ENCODE results near the gene NFATC3.

NFATC3 gene

DNA sequence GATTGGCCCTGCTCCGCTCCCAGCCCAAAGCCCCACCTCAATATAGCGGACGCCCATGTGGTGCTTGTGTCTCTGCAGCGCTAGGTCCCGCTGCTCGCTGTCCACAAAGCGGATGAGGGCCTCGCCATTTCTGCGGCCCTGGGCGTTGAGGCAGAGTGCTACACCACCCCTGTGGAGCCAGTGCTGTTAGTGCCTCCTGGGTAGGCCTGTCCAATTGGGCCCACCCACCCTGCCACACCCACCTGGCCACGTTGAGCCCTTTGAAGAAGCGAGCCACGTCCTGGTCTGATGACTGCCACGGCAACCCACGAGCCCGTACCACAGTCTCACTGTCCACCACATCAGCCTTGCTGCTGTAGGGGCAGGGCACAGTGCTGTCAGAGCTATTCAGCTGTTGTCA, 147.2 kb downstream of the NFATC3 start:
- H3K36me3 ChIP-seq (ENCODE audit: control insufficient read depth in 2 of 2, insufficient read depth in 2 of 2, low read length in 2 of 2), result peaks cover 0 to 7% of the 10 kb centered on the region in 2 donors
- no peak overlapping the region for H3K9ac ChIP-seq (ENCODE audit: low read length in 2 of 2)
- H3K27ac ChIP-seq (ENCODE audit: low read length), result no peak overlapping the region
- H3K27me3 ChIP-seq (ENCODE audit: control insufficient read depth in 1 of 2, insufficient read depth in 2 of 2, low read length in 2 of 2), result no peaks in the 10 kb centered on the region
- no peak overlapping the region for H3K4me3 ChIP-seq (ENCODE audit: low read length in 2 of 2)
- peaks cover 29% of the 10 kb centered on the region for H3K4me1 ChIP-seq (ENCODE audit: control insufficient read depth, insufficient read depth, low read length)
- H3K9me3 ChIP-seq (ENCODE audit: control insufficient read depth in 2 of 2, low read length in 2 of 2), result no peaks in the 10 kb centered on the region

DNA sequence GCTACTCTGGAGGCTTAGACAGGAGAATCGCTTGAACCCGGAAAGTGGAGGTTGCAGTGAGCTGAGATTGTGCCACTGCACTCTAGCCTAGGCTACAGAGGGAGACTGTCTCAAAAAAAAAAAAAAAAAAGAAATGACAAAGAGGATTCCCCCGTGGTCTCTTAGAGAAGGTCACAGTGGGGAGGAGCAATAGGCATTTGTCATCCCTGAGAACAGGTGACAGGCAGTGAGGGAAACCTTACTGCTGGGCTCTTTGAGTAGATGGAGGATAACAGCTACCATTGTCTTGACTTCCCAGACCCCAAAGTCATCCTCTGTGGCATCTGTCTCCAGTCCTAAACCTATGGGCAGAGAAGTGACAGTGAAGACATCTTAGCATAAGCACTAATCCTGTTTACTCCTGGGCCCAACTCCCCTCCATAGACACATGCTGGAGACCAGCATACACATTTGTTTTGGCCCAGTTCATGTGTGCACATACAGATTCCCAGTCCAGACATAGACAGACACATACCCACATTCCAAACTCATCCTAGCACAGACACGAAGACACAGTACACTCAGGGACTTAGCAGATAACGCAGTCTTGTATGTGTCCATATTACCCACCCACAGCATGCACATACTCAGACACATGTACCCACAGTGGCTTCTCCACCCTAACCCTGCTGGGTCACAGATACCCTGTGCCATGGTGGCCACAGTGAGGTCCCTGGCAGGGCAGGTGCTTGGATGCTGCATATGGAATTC, 148.1 kb downstream of the NFATC3 start:
- Histone ChIP-seq H3K27me3 (ENCODE audit: control insufficient read depth in 1 of 2, insufficient read depth in 2 of 2, low read length in 2 of 2) (no peaks in the 10 kb centered on the region), H3K36me3 (ENCODE audit: control insufficient read depth in 2 of 2, insufficient read depth in 2 of 2, low read length in 2 of 2) (peaks cover 0 to 7% of the 10 kb centered on the region in 2 donors), H3K9ac (ENCODE audit: low read length in 2 of 2) (no peak overlapping the region), H3K4me1 (ENCODE audit: control insufficient read depth, insufficient read depth, low read length) (peaks cover 32% of the 10 kb centered on the region), H3K9me3 (ENCODE audit: control insufficient read depth in 2 of 2, low read length in 2 of 2) (no peaks in the 10 kb centered on the region), H3K27ac (ENCODE audit: low read length) (no peak overlapping the region), H3K4me3 (ENCODE audit: low read length in 2 of 2) (no peak overlapping the region)

DNA sequence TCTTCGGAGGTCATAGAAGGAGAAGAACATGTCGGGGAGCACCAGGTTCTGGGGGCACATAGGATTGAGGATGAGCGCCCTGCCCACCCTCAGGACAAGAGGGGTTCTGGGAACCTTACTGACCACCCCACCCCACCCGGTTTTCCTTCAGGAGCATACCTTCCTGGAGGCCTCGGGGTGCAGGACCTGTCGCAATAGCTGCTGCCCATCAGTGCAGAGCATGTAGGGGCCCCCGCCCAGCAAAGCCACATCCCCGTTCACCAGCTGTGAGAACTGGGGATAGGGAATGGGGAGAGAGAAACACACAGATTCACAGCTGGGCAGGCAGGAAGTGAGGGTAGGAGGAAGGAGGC, 148.6 kb downstream of the NFATC3 start:
- Histone ChIP-seq H3K9ac (ENCODE audit: low read length in 2 of 2) (no peak overlapping the region), H3K27ac (ENCODE audit: low read length) (no peak overlapping the region), H3K9me3 (ENCODE audit: control insufficient read depth in 2 of 2, low read length in 2 of 2) (no peaks in the 10 kb centered on the region), H3K4me3 (ENCODE audit: low read length in 2 of 2) (no peak overlapping the region), H3K36me3 (ENCODE audit: control insufficient read depth in 2 of 2, insufficient read depth in 2 of 2, low read length in 2 of 2) (peaks cover 0 to 7% of the 10 kb centered on the region in 2 donors), H3K4me1 (ENCODE audit: control insufficient read depth, insufficient read depth, low read length) (peaks cover 35% of the 10 kb centered on the region), H3K27me3 (ENCODE audit: control insufficient read depth in 1 of 2, insufficient read depth in 2 of 2, low read length in 2 of 2) (no peaks in the 10 kb centered on the region)

DNA sequence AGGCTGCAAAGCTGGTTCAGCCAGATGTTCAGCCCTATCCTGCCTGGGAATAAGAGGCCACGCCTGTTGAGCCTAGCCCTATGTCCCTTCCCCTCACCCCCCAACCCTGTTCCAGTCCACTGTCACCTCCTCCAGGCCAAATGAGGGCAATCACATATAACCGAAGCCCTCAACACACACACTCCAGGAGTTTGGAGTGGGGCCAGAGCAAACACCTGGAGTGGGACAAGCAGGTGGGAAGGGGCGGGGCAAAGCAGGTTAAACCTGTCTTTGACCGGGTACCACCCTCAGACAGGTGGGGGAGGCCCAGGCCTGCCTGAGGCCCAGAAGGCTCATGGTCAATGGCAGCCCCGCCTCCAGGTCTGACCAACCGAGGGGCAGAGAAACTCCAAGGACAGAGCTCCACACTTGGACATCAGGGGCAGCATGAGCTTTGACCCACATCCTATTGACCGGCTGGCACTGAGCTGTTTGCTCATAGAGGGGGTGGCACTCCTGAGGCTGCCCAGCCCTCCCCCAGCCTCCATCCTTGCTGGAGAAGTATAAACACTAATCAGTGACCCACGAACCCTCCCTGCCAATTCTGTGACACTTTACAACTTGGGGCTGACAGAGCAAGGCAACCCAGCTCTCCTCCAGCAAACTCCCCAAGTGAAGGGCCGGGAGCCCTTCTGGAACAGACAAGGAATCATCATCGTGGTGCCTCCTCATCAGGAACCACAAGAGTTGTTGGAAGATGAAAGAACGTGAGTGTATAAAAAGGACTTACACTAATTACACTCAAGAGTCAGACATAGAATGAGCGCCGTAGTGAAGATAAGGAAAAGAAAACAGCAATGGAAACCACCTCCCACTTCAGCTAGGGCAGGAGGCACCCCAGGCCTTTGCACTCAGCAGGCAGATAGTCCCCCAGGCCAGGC, 149.3 kb downstream of the NFATC3 start:
- H3K36me3 ChIP-seq (ENCODE audit: control insufficient read depth in 2 of 2, insufficient read depth in 2 of 2, low read length in 2 of 2), result peaks cover 0 to 7% of the 10 kb centered on the region in 2 donors
- no peaks in the 10 kb centered on the region for H3K27me3 ChIP-seq (ENCODE audit: control insufficient read depth in 1 of 2, insufficient read depth in 2 of 2, low read length in 2 of 2)
- peaks cover 31% of the 10 kb centered on the region for H3K4me1 ChIP-seq (ENCODE audit: control insufficient read depth, insufficient read depth, low read length)
- H3K4me3 ChIP-seq (ENCODE audit: low read length in 2 of 2), result no peak overlapping the region
- H3K9me3 ChIP-seq (ENCODE audit: control insufficient read depth in 2 of 2, low read length in 2 of 2), result no peaks in the 10 kb centered on the region
- H3K9ac ChIP-seq (ENCODE audit: low read length in 2 of 2), result no peak overlapping the region
- no peak overlapping the region for H3K27ac ChIP-seq (ENCODE audit: low read length)

DNA sequence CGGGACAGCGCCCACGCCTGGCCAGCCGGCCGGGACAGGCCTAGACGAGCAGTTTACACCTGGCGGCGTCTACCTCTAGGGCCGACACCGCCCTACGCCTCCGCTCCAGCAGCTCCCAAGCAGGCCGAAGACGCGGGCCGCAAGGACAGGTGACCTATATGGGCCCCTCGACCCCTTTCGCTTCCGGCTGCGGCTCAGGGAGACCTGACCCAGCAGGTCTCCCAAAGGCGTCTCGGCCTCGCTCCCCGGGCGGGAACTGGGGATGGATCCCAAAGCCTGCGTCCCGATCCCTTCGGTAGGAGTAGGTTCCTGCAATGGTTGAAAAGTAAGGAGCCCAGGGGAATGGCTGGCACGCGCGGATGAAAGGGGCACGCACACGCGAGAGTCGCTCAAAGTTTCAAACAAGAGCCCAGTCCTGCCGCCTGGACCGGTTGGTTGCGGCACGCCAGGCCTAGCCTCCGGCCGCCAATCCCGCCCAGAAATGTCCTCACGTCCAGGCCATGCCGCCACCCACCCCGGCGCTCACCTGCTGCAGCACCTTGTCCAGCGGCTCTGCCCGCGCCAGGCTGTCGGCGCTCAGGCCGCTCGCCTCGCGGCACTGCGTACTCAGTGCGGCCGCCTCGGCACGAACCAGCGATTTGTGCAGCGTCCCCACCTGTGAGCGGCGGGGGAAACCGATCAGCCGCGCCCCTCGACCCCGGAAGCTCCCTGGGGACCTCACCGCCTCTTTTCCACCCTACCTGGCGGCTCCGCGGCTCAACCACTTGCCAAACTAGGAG, 150.1 kb downstream of the NFATC3 start:
- peak overlapping the region in 1 of 2 donors; percentile 3 for H3K4me3 ChIP-seq (ENCODE audit: low read length in 2 of 2)
- peaks cover 0 to 5% of the 10 kb centered on the region in 2 donors for H3K36me3 ChIP-seq (ENCODE audit: control insufficient read depth in 2 of 2, insufficient read depth in 2 of 2, low read length in 2 of 2)
- H3K27me3 ChIP-seq (ENCODE audit: control insufficient read depth in 1 of 2, insufficient read depth in 2 of 2, low read length in 2 of 2), result no peaks in the 10 kb centered on the region
- no peak overlapping the region for H3K9ac ChIP-seq (ENCODE audit: low read length in 2 of 2)
- H3K27ac ChIP-seq (ENCODE audit: low read length), result no peak overlapping the region
- peaks cover 31% of the 10 kb centered on the region for H3K4me1 ChIP-seq (ENCODE audit: control insufficient read depth, insufficient read depth, low read length)
- no peaks in the 10 kb centered on the region for H3K9me3 ChIP-seq (ENCODE audit: control insufficient read depth in 2 of 2, low read length in 2 of 2)

DNA sequence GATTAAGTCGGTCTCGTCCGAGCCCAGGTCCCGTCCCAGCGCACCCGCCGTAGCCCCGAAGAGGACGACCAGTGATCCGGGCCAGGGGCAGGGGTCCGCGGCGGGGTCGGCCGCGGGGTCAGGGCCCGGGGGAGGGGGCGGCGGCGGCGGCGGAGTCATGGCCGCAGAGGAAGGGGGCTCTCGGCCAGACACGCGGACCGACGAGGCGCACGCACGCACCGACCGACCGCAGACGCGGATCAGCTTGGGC, 150.6 kb downstream of the NFATC3 start, which contains the start of gene ESRP2:
ESRP2 (minus strand) TSS at position 241 of the 250 bp plus-strand sequence; CDS start at position 159, 82 bp downstream.
- H3K4me1 ChIP-seq (ENCODE audit: control insufficient read depth, insufficient read depth, low read length), result peaks cover 31% of the 10 kb centered on the region
- H3K9ac ChIP-seq (ENCODE audit: low read length in 2 of 2), result peak within 1 kb of the TSS; percentile 22 to 55
- H3K27ac ChIP-seq (ENCODE audit: low read length), result peak within 1 kb of the TSS; percentile 62

DNA sequence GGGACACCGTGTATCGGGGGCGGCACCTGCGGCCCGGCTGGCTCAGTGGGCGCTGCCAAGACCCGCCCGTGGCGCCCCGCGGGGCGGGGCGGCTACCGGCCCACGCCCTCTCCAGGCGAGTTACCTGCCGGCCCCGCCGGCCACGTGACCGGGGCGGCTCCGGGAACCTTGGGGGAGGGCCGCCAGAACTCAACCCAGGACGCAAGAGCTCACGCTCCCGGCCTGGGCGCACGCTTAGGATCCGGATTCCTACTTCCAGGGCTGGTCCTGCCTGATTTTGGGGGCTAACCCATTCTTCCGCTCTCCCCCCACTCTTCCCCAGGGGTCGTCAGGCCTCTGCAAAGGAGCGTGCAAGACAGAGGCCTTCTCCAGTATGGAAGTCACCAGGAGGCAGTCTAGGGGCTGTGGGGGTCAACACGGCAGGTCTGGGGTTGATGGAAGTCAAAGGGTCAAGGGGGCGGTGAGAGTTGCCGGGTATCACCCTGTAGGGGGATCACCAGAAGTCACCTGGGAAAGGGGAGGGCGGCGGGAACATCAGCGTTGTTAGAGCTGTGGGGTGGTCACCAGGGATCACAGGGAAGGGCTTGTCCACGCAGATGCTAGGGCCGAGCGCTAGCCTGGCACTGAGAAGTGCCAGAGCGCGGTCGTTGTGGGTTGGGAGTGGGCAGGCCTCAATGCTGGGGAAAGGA, 151.1 kb downstream of the NFATC3 start:
- H3K4me3 ChIP-seq (ENCODE audit: low read length in 2 of 2), result peak overlapping the region; percentile 35 to 84
- H3K9me3 ChIP-seq (ENCODE audit: control insufficient read depth in 2 of 2, low read length in 2 of 2), result no peaks in the 10 kb centered on the region
- H3K27me3 ChIP-seq (ENCODE audit: control insufficient read depth in 1 of 2, insufficient read depth in 2 of 2, low read length in 2 of 2), result no peaks in the 10 kb centered on the region
- peak overlapping the region; percentile 22 to 55 for H3K9ac ChIP-seq (ENCODE audit: low read length in 2 of 2)
- H3K36me3 ChIP-seq (ENCODE audit: control insufficient read depth in 2 of 2, insufficient read depth in 2 of 2, low read length in 2 of 2), result no peaks in the 10 kb centered on the region
- H3K27ac ChIP-seq (ENCODE audit: low read length), result peak overlapping the region; percentile 62
- peaks cover 31% of the 10 kb centered on the region for H3K4me1 ChIP-seq (ENCODE audit: control insufficient read depth, insufficient read depth, low read length)

More for the DNA sequence above, 150.6 kb downstream of the NFATC3 start, which contains the start of gene ESRP2:
- peak within 1 kb of the TSS; percentile 84 to 87 for H3K4me3 ChIP-seq (ENCODE audit: low read length in 2 of 2)
- no peaks in the 10 kb centered on the region for H3K9me3 ChIP-seq (ENCODE audit: control insufficient read depth in 2 of 2, low read length in 2 of 2)
- no peaks in the 10 kb centered on the region for H3K27me3 ChIP-seq (ENCODE audit: control insufficient read depth in 1 of 2, insufficient read depth in 2 of 2, low read length in 2 of 2)
- no peaks in the 10 kb centered on the region for H3K36me3 ChIP-seq (ENCODE audit: control insufficient read depth in 2 of 2, insufficient read depth in 2 of 2, low read length in 2 of 2)

DNA sequence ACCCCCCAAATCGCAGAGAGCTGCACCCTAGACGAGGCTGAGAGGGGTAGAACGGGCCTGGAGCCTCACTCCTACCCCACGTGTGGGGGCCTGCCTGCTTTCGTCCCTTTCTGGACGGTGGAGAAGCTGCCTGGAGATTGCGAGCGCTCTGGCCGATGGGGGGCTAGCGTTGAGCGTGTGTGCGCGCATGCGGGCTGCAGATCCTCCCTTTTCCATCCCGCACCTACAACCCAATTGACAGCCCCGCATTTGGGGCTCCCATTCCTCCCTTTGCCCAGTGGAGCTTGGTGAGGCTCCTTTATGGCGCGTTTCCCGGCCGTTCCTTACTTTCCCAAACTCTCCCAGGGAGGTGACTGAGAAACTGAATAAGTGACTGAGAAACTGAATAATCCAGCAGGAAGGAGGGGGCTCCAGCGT, 151.7 kb downstream of the NFATC3 start:
- H3K36me3 ChIP-seq (ENCODE audit: control insufficient read depth in 2 of 2, insufficient read depth in 2 of 2, low read length in 2 of 2), result no peaks in the 10 kb centered on the region
- no peaks in the 10 kb centered on the region for H3K27me3 ChIP-seq (ENCODE audit: control insufficient read depth in 1 of 2, insufficient read depth in 2 of 2, low read length in 2 of 2)
- peak overlapping the region; percentile 62 for H3K27ac ChIP-seq (ENCODE audit: low read length)
- H3K9me3 ChIP-seq (ENCODE audit: control insufficient read depth in 2 of 2, low read length in 2 of 2), result no peaks in the 10 kb centered on the region
- peak overlapping the region; percentile 84 to 87 for H3K4me3 ChIP-seq (ENCODE audit: low read length in 2 of 2)
- H3K9ac ChIP-seq (ENCODE audit: low read length in 2 of 2), result peak overlapping the region; percentile 55 to 76
- H3K4me1 ChIP-seq (ENCODE audit: control insufficient read depth, insufficient read depth, low read length), result peaks cover 31% of the 10 kb centered on the region

DNA sequence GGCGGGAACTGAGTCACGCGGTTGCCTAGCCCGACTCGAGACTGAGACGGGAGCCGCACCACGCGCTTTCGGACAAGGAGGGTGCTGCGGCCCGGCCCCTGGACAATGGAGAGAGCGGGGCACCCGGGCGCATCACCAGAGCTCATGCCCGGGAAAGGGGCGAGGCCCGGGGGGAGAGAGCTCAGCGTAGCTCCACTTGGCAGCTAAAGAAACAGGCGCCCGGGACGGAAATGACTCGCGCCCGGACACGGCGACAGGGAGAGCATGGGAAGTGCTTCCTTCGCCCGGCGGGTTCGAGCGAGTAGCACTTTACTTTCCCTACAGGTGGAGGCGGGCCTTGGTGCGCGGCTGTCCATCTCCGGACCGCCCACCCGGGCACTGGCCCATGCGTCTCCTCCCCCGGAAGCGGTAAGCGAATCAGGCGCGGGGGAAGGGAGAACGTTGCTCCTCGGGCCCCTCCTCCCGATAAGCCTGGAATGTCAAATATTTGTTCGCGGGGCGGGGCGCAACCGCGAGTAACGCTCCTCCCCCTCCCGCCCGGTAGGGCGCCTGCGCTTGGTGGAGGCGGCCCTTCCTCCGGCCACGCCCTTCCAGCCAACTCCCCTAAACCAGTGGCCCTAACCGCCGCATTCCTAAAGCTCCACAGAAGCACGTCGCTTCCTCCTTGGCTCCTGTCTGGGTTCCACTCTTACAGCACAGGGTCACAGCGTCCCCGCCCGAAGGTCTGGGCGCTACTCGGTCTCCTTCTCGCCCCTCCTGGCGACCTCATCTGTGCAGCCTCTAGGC, 152.3 kb downstream of the NFATC3 start:
- peak overlapping the region; percentile 76 to 92 for H3K9ac ChIP-seq (ENCODE audit: low read length in 2 of 2)
- peaks cover 31% of the 10 kb centered on the region for H3K4me1 ChIP-seq (ENCODE audit: control insufficient read depth, insufficient read depth, low read length)
- no peaks in the 10 kb centered on the region for H3K36me3 ChIP-seq (ENCODE audit: control insufficient read depth in 2 of 2, insufficient read depth in 2 of 2, low read length in 2 of 2)
- no peaks in the 10 kb centered on the region for H3K27me3 ChIP-seq (ENCODE audit: control insufficient read depth in 1 of 2, insufficient read depth in 2 of 2, low read length in 2 of 2)
- peak overlapping the region; percentile 84 to 87 for H3K4me3 ChIP-seq (ENCODE audit: low read length in 2 of 2)
- peak overlapping the region; percentile 62 for H3K27ac ChIP-seq (ENCODE audit: low read length)
- no peaks in the 10 kb centered on the region for H3K9me3 ChIP-seq (ENCODE audit: control insufficient read depth in 2 of 2, low read length in 2 of 2)

Measured in stomach smooth muscle (tissue), 2 donors.